ENCODE results near the gene AKAP8. TPM values are rescaled to one million over a fixed set of nuclear protein-coding genes. Genes with fewer than 3 reads are reported as not detected.

AKAP8 gene
- total RNA-seq, 4 donors from 2014 or later, result 28.8 to 53.1 (median 34.8) TPM

GRCh38 chr19:15374796-15375440, 4.7 kb downstream of the AKAP8 start:
- 47 to 56% methylated on average over 16 to 24 of the region's 24 CpGs for WGBS, 2 donors
- TF ChIP-seq, protein P1, sequence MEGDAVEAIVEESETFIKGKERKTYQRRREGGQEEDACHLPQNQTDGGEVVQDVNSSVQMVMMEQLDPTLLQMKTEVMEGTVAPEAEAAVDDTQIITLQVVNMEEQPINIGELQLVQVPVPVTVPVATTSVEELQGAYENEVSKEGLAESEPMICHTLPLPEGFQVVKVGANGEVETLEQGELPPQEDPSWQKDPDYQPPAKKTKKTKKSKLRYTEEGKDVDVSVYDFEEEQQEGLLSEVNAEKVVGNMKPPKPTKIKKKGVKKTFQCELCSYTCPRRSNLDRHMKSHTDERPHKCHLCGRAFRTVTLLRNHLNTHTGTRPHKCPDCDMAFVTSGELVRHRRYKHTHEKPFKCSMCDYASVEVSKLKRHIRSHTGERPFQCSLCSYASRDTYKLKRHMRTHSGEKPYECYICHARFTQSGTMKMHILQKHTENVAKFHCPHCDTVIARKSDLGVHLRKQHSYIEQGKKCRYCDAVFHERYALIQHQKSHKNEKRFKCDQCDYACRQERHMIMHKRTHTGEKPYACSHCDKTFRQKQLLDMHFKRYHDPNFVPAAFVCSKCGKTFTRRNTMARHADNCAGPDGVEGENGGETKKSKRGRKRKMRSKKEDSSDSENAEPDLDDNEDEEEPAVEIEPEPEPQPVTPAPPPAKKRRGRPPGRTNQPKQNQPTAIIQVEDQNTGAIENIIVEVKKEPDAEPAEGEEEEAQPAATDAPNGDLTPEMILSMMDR (IDR thresholded peaks at IDR 0.05), result no peak
- no peak for TF ChIP-seq POLR2A (IDR thresholded peaks at IDR 0.05)
- intact Hi-C loops (cut with DNase I; ENCODE audit: low total_unique reads), result no loop called here
- H3K4me3 ChIP-seq (ENCODE audit: low read depth, poor library complexity, severe bottlenecking), result no peak overlapping the region
- DNase-seq (ENCODE audit: low spot score in 2 of 2), result no peak

- TF ChIP-seq POLR2A (IDR thresholded peaks at IDR 0.05), result no peak
- TF ChIP-seq, protein P1 (IDR thresholded peaks at IDR 0.05), result no peak
- no peak for DNase-seq (ENCODE audit: low spot score in 2 of 2)
- intact Hi-C loops (cut with DNase I; ENCODE audit: low total_unique reads), result no loop called here
- no peak overlapping the region for H3K4me3 ChIP-seq (ENCODE audit: low read depth, poor library complexity, severe bottlenecking)
- WGBS, 2 donors, result 73 to 79% methylated on average over 20 to 21 of the region's 21 CpGs
Measured at GRCh38 chr19:15374105-15374651, 5.4 kb downstream of the AKAP8 start.

GRCh38 chr19:15373644-15374043, 5.9 kb downstream of the AKAP8 start:
- DNase-seq (ENCODE audit: low spot score in 2 of 2), result no peak
- no peak overlapping the region for H3K4me3 ChIP-seq (ENCODE audit: low read depth, poor library complexity, severe bottlenecking)
- intact Hi-C loops (cut with DNase I; ENCODE audit: low total_unique reads), result no loop called here
- TF ChIP-seq, protein P1 (IDR thresholded peaks at IDR 0.05), result no peak
- no peak for TF ChIP-seq POLR2A (IDR thresholded peaks at IDR 0.05)
- WGBS, 2 donors, result 83 to 88% methylated on average over 22 of the region's 22 CpGs

- no peak overlapping the region for H3K4me3 ChIP-seq (ENCODE audit: low read depth, poor library complexity, severe bottlenecking)
- TF ChIP-seq, protein P1 (IDR thresholded peaks at IDR 0.05), result no peak
- no peak for TF ChIP-seq POLR2A (IDR thresholded peaks at IDR 0.05)
- no peak for DNase-seq (ENCODE audit: low spot score in 2 of 2)
- intact Hi-C loops (cut with DNase I; ENCODE audit: low total_unique reads), result no loop called here
- 95 to 96% methylated on average over 30 of the region's 30 CpGs for WGBS, 2 donors
Measured at GRCh38 chr19:15372891-15373301, 6.7 kb downstream of the AKAP8 start.

DNA sequence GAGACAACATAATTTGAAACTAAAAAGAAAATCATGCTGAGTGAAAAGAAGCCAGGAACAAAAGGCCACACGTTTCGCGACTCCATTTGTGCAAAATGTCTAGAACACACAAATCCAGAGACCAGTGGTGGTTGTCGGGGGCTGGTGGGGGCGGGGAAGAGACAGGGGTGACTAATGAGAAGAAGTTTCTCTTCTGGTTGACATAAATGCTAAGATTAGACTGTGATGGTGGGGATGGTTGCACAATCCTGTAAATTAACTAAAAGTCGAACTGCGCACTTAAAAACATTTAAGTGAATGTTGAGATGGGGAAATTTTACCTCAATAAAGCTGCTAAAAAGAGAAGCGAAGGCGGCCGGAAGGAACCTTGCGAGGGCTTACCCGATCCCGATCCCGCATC, 7.1 kb downstream of the AKAP8 start:
- intact Hi-C loops (cut with DNase I; ENCODE audit: low total_unique reads), result no loop called here
- WGBS, 2 donors, result 94 to 96% methylated on average over 14 of the region's 14 CpGs
- TF ChIP-seq, protein P1 (IDR thresholded peaks at IDR 0.05), result no peak
- no peak for TF ChIP-seq POLR2A (IDR thresholded peaks at IDR 0.05)
- no peak overlapping the region for H3K4me3 ChIP-seq (ENCODE audit: low read depth, poor library complexity, severe bottlenecking)
- no peak for DNase-seq (ENCODE audit: low spot score in 2 of 2)
